T-cell (primary cell): ENCODE results near the gene DNAI1. TPM values are rescaled to one million over a fixed set of nuclear protein-coding genes. Genes with fewer than 3 reads are reported as not detected.

Experiments
- ATAC-seq, 4 experiments: fragments of 200-7000 bp in 3 of 4; fragments of 150-1000 bp in 1 of 4; cut with Tn5 transposase; replicated peaks in 1 of 4; 1 replicate in 3 of 4; 2 replicates in 1 of 4; pipeline ENCODE4 v1.10.0; 2021; ENCODE audit warnings: moderate library complexity in 3 of 4, mild to moderate bottlenecking in 2 of 4, moderate number of reproducible peaks in 1 of 4
- CTCF ChIA-PET, 2 donors: fragments of 300-600 bp; sonication (Branson Sonifier 250); formaldehyde crosslinking; loops; one replicate each; lab custom pipeline; 2022; ENCODE audit warnings: antibody characterized with exemption in 2 of 2; lab: Charles Lee
- POLR2A ChIA-PET, 2 donors: fragments of 300-600 bp; sonication (Branson Sonifier 250); formaldehyde crosslinking; loops; one replicate each; lab custom pipeline; 2022; ENCODE audit warnings: antibody characterized with exemption in 2 of 2; lab: Charles Lee
- DNase-seq, 35 experiments: peaks; one replicate each; pipeline versions ENCODE4 v3.0.0 to v3.0.0-alpha.2; 2013 to 2023
- H3K27ac ChIP-seq: one replicate; pipeline ENCODE4 v1.5.1; 2013; ENCODE audit warnings: low read length
- H3K27me3 ChIP-seq, 2 experiments: replicated peaks in 1 of 2; 1 replicate in 1 of 2; 2 replicates in 1 of 2; pipeline versions ENCODE4 v1.6.1 to v1.7.0; 2013; ENCODE audit warnings: low read length in 1 of 2, mixed read lengths in 1 of 2; ENCODE audit not compliant: control insufficient read depth in 2 of 2, insufficient read depth in 2 of 2; ENCODE audit errors: extremely low read depth in 1 of 2
- H3K36me3 ChIP-seq, 2 donors: 1 replicate in 1 of 2; 2 replicates in 1 of 2; pipeline versions ENCODE4 v1.6.1 to v1.7.0; 2013; ENCODE audit warnings: low read length in 1 of 2; ENCODE audit not compliant: control insufficient read depth in 2 of 2, insufficient read depth in 1 of 2; ENCODE audit errors: extremely low read depth in 1 of 2
- H3K4me1 ChIP-seq, 2 experiments: 1 replicate in 1 of 2; 2 replicates in 1 of 2; pipeline versions ENCODE4 v1.6.1 to v1.7.0; 2013; ENCODE audit warnings: low read length in 2 of 2, mixed read lengths in 1 of 2; ENCODE audit not compliant: insufficient read depth in 2 of 2, control insufficient read depth in 1 of 2; ENCODE audit errors: extremely low read depth in 1 of 2
- H3K4me3 ChIP-seq, 2 donors: 1 replicate in 1 of 2; 2 replicates in 1 of 2; pipeline versions ENCODE4 v1.5.1 to v1.7.0; 2013; ENCODE audit warnings: mild to moderate bottlenecking in 2 of 2, low read length in 1 of 2, moderate library complexity in 1 of 2; ENCODE audit not compliant: control insufficient read depth in 1 of 2; ENCODE audit errors: extremely low read depth in 1 of 2
- H3K9me3 ChIP-seq: 2 replicates; pipeline ENCODE4 v1.7.0; 2013
- H3K27ac Mint-ChIP-seq, 2 donors: one replicate each; pipeline ENCODE4 v1.8.0; 2020 to 2021; ENCODE audit warnings: mild to moderate bottlenecking in 2 of 2, mixed read lengths in 2 of 2
- H3K27me3 Mint-ChIP-seq, 2 donors: one replicate each; pipeline ENCODE4 v1.8.0; 2021 to 2022; ENCODE audit warnings: mixed read lengths in 2 of 2
- H3K36me3 Mint-ChIP-seq: one replicate; pipeline ENCODE4 v1.8.0; 2021; ENCODE audit warnings: mixed read lengths
- H3K4me1 Mint-ChIP-seq, 3 donors: one replicate each; pipeline ENCODE4 v1.8.0; 2020 to 2022; ENCODE audit warnings: mixed read lengths in 3 of 3, mild to moderate bottlenecking in 1 of 3
- H3K4me3 Mint-ChIP-seq, 3 donors: one replicate each; pipeline ENCODE4 v1.8.0; 2020 to 2022; ENCODE audit warnings: mild to moderate bottlenecking in 3 of 3, mixed read lengths in 3 of 3, moderate library complexity in 3 of 3
- H3K9me3 Mint-ChIP-seq, 3 donors: one replicate each; pipeline ENCODE4 v1.8.0; 2020 to 2022; ENCODE audit warnings: mixed read lengths in 3 of 3
- WGBS: methylation state at CpG from one replicate; pipeline ENCODE4 v1.1.5; 2013; ENCODE audit warnings: missing lambda C conversion rate; ENCODE audit not compliant: insufficient coverage; 5-methylcytosine and 5-hydroxymethylcytosine counted together
- total RNA-seq, 35 experiments: library from RNA in 6 of 35; stranded (reverse) in 6 of 35; fragments of 120-200 nt in 1 of 35; gene quantifications; one replicate each; pipeline versions ENCODE4 v1.2.1 to v1.2.4 and lab custom pipeline; 2013 to 2026

DNAI1 gene
- total RNA-seq, 5 donors from 2014 or later (not counting 1 experiment from before 2014, with no cell fraction given) = not detected

- H3K9me3 Mint-ChIP-seq = no peaks in the 10 kb centered on the region
- no peak for ATAC-seq
- no peaks in the 10 kb centered on the region for H3K36me3 Mint-ChIP-seq
- no peaks in the 10 kb centered on the region for H3K4me1 ChIP-seq
- no peak overlapping the region for H3K27ac ChIP-seq
- no peak for DNase-seq
- H3K9me3 ChIP-seq = no peaks in the 10 kb centered on the region
- ChIA-PET CTCF (interaction anchor here in 1 of 2 donors (1.0 kb wide), 1 partner anchor 17 kb away, joined by 3 read pairs; no protein-coding TSS in a partner anchor), POLR2A (no interaction called here)
- no peak overlapping the region for H3K4me3 ChIP-seq
- H3K27me3 Mint-ChIP-seq = peaks cover 40 to 49% of the 10 kb centered on the region in 2 donors
- 83% methylated on average over 2 of the region's 7 CpGs for WGBS
- no peaks in the 10 kb centered on the region for H3K36me3 ChIP-seq
- H3K4me3 Mint-ChIP-seq = no peak overlapping the region
- no peak overlapping the region for H3K27ac Mint-ChIP-seq
- H3K27me3 ChIP-seq = peaks cover 0 to 58% of the 10 kb centered on the region in 2 experiments
- H3K4me1 Mint-ChIP-seq = no peaks in the 10 kb centered on the region
These were observed 109.5 kb downstream of the DNAI1 start for GRCh38 chr9:34568133-34568532.

- Mint-ChIP-seq H3K4me3 (no peak overlapping the region), H3K4me1 (no peaks in the 10 kb centered on the region), H3K9me3 (no peaks in the 10 kb centered on the region), H3K36me3 (no peaks in the 10 kb centered on the region), H3K27me3 (peaks cover 38 to 49% of the 10 kb centered on the region in 2 donors), H3K27ac (no peak overlapping the region)
- Histone ChIP-seq H3K27me3 (peaks cover 0 to 64% of the 10 kb centered on the region in 2 experiments), H3K9me3 (no peaks in the 10 kb centered on the region), H3K4me3 (no peak overlapping the region), H3K36me3 (no peaks in the 10 kb centered on the region), H3K27ac (no peak overlapping the region), H3K4me1 (no peaks in the 10 kb centered on the region)
- no peak for DNase-seq
- no peak for ATAC-seq
- 77% methylated on average over 9 of the region's 12 CpGs for WGBS
- CTCF ChIA-PET = interaction anchor here in 1 of 2 donors (1.0 kb wide), 1 partner anchor 16 kb away, joined by 3 read pairs; no protein-coding TSS in a partner anchor
- POLR2A ChIA-PET = interaction anchor here in 1 of 2 donors (0.6 kb wide), 1 partner anchor 1414 kb away, joined by 3 read pairs; no protein-coding TSS in a partner anchor
These were observed 110.2 kb downstream of the DNAI1 start for GRCh38 chr9:34568774-34569173.

GRCh38 chr9:34570376-34570775 is 111.8 kb downstream of the DNAI1 start:
- Mint-ChIP-seq H3K36me3 (no peaks in the 10 kb centered on the region), H3K27me3 (peaks cover 41 to 45% of the 10 kb centered on the region in 2 donors), H3K4me1 (no peaks in the 10 kb centered on the region), H3K4me3 (no peak overlapping the region), H3K27ac (no peak overlapping the region), H3K9me3 (no peaks in the 10 kb centered on the region)
- DNase-seq = no peak
- WGBS = 83% methylated on average over 11 of the region's 11 CpGs
- no peak for ATAC-seq
- POLR2A ChIA-PET = no interaction called here
- CTCF ChIA-PET = no interaction called here
- Histone ChIP-seq H3K4me1 (no peaks in the 10 kb centered on the region), H3K27me3 (peaks cover 0 to 66% of the 10 kb centered on the region in 2 experiments), H3K9me3 (no peaks in the 10 kb centered on the region), H3K36me3 (no peaks in the 10 kb centered on the region), H3K27ac (no peak overlapping the region), H3K4me3 (no peak overlapping the region)

Other genes starting within 250 kb of the DNAI1 start
- under 1 TPM; 0.15 to 0.41 (median 0.23) TPM for gene KIF24, start 129.5 kb upstream of the DNAI1 start, total RNA-seq
- gene NUDT2, start 129.2 kb upstream of the DNAI1 start, total RNA-seq = 10 to 100 TPM in 4 of 5 donors, 1 to 10 TPM in 1; 9.9 to 22.7 (median 17.4) TPM
- 1 to 10 TPM in 3 of 5 donors, under 1 TPM in 2; 0.72 to 2.3 (median 1.6) TPM for gene MYORG, start 81.9 kb upstream of the DNAI1 start, total RNA-seq
- gene FAM219A, start 235 bp upstream of the DNAI1 start, total RNA-seq = 10 to 100 TPM; 10.7 to 20.7 (median 18.7) TPM
- under 1 TPM in 2 of 5 donors, not detected in 3; 0.32 to 0.35 TPM for gene ENHO, start 64.2 kb downstream of the DNAI1 start, total RNA-seq
- not detected for gene CNTFR, start 130.9 kb downstream of the DNAI1 start, total RNA-seq
- 10 to 100 TPM in 4 of 5 donors, 1 to 10 TPM in 1; 9.3 to 28.6 (median 22.5) TPM for gene RPP25L, start 153.3 kb downstream of the DNAI1 start, total RNA-seq
- gene DCTN3, start 161.7 kb downstream of the DNAI1 start, total RNA-seq = 10 to 100 TPM; 60.8 to 82.9 (median 69.0) TPM
- under 1 TPM in 1 of 5 donors, not detected in 4; 0.38 TPM for gene ARID3C, start 170.3 kb downstream of the DNAI1 start, total RNA-seq
- gene SIGMAR1, start 179.0 kb downstream of the DNAI1 start, total RNA-seq = 10 to 100 TPM; 27.7 to 65.9 (median 60.9) TPM
- gene GALT, start 187.9 kb downstream of the DNAI1 start, total RNA-seq = 100 to 1,000 TPM; 177 to 255 (median 215) TPM
- gene IL11RA, start 193.4 kb downstream of the DNAI1 start, total RNA-seq = 100 to 1,000 TPM; 166 to 220 (median 180) TPM
- gene CCL27, start 203.9 kb downstream of the DNAI1 start, total RNA-seq = not detected
- gene CCL19, start 232.5 kb downstream of the DNAI1 start, total RNA-seq = not detected